ENCODE data around the gene IPCEF1. TPM values are rescaled to one million over a fixed set of nuclear protein-coding genes. Genes with fewer than 3 reads are reported as not detected.

Gene IPCEF1
- total and polyA plus RNA-seq, 2 experiments from 2014 or later, result 0.15 TPM; not detected in 1

DNA sequence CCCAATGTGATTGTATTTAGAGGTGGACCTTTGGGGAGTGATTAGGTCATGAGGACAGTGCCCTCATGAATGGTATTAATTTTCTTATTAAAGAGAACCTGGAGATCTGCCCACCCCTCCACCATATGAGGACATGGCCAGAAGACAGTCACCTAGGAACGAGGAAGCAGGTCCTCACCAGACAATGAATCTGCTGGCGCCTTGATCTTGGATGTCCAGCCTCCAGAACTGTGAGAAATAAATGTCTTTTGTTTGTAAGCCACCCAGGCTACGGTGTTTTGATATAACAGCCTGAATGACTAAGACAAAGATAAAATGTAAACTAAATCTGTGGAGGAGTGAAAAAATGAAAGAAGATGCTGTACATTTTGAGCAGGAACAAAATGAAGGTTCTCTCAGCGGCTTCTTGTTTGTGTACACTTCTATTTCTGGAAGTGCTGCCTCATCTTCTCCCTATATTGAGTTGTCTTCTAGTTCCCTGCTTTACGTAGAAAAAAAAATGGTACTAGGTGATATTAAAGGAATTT, 1.5 kb upstream of the IPCEF1 start:
- no peaks in the 10 kb centered on the region for H3K27me3 ChIP-seq
- H3K36me3 ChIP-seq, result no peaks in the 10 kb centered on the region
- no peaks in the 10 kb centered on the region for H3K9me3 ChIP-seq (ENCODE audit: low read depth)
- H3K4me1 ChIP-seq (ENCODE audit: low read depth), result no peaks in the 10 kb centered on the region
- H3K4me3 ChIP-seq, result no peak overlapping the region
- H3K27ac ChIP-seq, result no peak overlapping the region
- no peak for DNase-seq (ENCODE audit: low read depth in 1 of 2, low spot score in 1 of 2)
- TF ChIP-seq, protein P1, sequence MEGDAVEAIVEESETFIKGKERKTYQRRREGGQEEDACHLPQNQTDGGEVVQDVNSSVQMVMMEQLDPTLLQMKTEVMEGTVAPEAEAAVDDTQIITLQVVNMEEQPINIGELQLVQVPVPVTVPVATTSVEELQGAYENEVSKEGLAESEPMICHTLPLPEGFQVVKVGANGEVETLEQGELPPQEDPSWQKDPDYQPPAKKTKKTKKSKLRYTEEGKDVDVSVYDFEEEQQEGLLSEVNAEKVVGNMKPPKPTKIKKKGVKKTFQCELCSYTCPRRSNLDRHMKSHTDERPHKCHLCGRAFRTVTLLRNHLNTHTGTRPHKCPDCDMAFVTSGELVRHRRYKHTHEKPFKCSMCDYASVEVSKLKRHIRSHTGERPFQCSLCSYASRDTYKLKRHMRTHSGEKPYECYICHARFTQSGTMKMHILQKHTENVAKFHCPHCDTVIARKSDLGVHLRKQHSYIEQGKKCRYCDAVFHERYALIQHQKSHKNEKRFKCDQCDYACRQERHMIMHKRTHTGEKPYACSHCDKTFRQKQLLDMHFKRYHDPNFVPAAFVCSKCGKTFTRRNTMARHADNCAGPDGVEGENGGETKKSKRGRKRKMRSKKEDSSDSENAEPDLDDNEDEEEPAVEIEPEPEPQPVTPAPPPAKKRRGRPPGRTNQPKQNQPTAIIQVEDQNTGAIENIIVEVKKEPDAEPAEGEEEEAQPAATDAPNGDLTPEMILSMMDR (IDR thresholded peaks at IDR 0.05; ENCODE audit: low read depth, low read length), result no peak

- Histone ChIP-seq H3K27me3 (no peaks in the 10 kb centered on the region), H3K9me3 (ENCODE audit: low read depth) (no peaks in the 10 kb centered on the region), H3K36me3 (no peaks in the 10 kb centered on the region), H3K4me1 (ENCODE audit: low read depth) (no peaks in the 10 kb centered on the region), H3K27ac (no peak overlapping the region), H3K4me3 (no peak overlapping the region)
- TF ChIP-seq, protein P1 (IDR thresholded peaks at IDR 0.05; ENCODE audit: low read depth, low read length), result no peak
- DNase-seq (ENCODE audit: low read depth in 1 of 2, low spot score in 1 of 2), result no peak
These were observed 490 bp downstream of the IPCEF1 start for GRCh38 chr6:154356113-154356512.

DNA sequence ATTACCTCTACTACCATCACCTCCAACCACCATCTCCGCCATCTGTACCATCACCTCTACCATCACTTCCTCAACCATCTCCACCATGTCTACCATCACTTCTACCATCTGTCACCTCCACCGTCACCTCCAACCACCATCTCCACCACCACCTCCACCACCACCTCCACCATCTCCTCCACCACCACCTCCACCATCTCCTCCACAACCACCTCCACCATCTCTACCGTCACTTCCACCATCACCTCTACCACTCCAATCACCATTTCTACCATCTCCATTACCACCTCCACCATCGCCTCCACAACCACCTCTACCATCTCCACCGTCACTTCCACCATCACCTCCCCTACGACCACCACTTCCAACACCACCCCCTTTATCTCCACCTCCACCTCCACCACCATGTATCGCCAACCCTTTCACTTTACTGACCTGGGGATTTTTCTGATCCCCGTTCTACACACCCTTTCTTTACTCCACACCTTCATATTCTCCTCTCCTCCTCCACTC, 2.3 kb downstream of the IPCEF1 start:
- no peak for DNase-seq (ENCODE audit: low read depth in 1 of 2, low spot score in 1 of 2)
- no peaks in the 10 kb centered on the region for H3K4me1 ChIP-seq (ENCODE audit: low read depth)
- H3K27me3 ChIP-seq, result no peaks in the 10 kb centered on the region
- no peaks in the 10 kb centered on the region for H3K36me3 ChIP-seq
- H3K4me3 ChIP-seq, result no peak overlapping the region
- no peaks in the 10 kb centered on the region for H3K9me3 ChIP-seq (ENCODE audit: low read depth)
- no peak overlapping the region for H3K27ac ChIP-seq
- TF ChIP-seq, protein P1 (IDR thresholded peaks at IDR 0.05; ENCODE audit: low read depth, low read length), result no peak

DNA sequence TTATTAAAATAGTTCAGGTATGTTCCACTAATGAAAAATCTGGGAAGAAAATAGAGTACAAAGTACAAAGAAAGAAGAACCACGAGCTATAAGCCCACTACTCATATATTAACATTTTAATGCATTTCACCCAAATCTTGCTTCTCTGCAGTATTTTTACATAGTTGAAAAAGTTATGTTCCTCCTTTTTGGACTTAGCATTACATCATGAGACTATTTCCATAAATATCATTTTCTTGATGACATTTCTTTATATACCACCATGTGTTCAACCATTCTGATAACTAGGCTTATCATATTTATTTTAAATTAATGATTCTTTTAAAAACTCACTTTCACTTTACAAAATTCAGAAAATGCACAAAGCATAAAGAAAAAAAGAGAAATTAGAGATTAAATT, 3.0 kb downstream of the IPCEF1 start:
- Histone ChIP-seq H3K4me1 (ENCODE audit: low read depth) (no peaks in the 10 kb centered on the region), H3K27me3 (no peaks in the 10 kb centered on the region)
- DNase-seq (ENCODE audit: low read depth in 1 of 2, low spot score in 1 of 2), result no peak

GRCh38 chr6:154352898-154353585, 3.6 kb downstream of the IPCEF1 start:
- no peaks in the 10 kb centered on the region for H3K4me1 ChIP-seq (ENCODE audit: low read depth)
- no peak for DNase-seq (ENCODE audit: low read depth in 1 of 2, low spot score in 1 of 2)

More for the DNA sequence above, 3.0 kb downstream of the IPCEF1 start:
- no peaks in the 10 kb centered on the region for H3K9me3 ChIP-seq (ENCODE audit: low read depth)
- H3K4me3 ChIP-seq, result no peak overlapping the region
- no peaks in the 10 kb centered on the region for H3K36me3 ChIP-seq
- no peak overlapping the region for H3K27ac ChIP-seq
- TF ChIP-seq, protein P1 (IDR thresholded peaks at IDR 0.05; ENCODE audit: low read depth, low read length), result no peak

More at GRCh38 chr6:154352898-154353585, 3.6 kb downstream of the IPCEF1 start:
- Histone ChIP-seq H3K9me3 (ENCODE audit: low read depth) (no peaks in the 10 kb centered on the region), H3K4me3 (no peak overlapping the region), H3K27me3 (no peaks in the 10 kb centered on the region), H3K27ac (no peak overlapping the region), H3K36me3 (no peaks in the 10 kb centered on the region)
- TF ChIP-seq, protein P1 (IDR thresholded peaks at IDR 0.05; ENCODE audit: low read depth, low read length), result no peak
